Endothelial cell (in vitro differentiated cells): ENCODE results near the gene CALML4. TPM values are rescaled to one million over a fixed set of nuclear protein-coding genes. Genes with fewer than 3 reads are reported as not detected.
A peak's percentile ranks its signal among the peaks of the same experiment; 100 is the strongest.

ENCODE experiments used
- DNase-seq: peaks from one replicate; pipeline ENCODE4 v3.0.0; 2021; ENCODE audit warnings: low spot score
- H3K27ac Mint-ChIP-seq: one replicate; pipeline ENCODE4 v1.8.0; 2021; ENCODE audit warnings: mixed read lengths, inconsistent platforms; ENCODE audit not compliant: unreplicated experiment
- H3K27me3 Mint-ChIP-seq: one replicate; pipeline ENCODE4 v1.8.0; 2021; ENCODE audit warnings: mild to moderate bottlenecking, moderate library complexity, mixed read lengths, inconsistent platforms; ENCODE audit not compliant: unreplicated experiment
- H3K36me3 Mint-ChIP-seq: one replicate; pipeline ENCODE4 v1.8.0; 2021; ENCODE audit warnings: mild to moderate bottlenecking, low read depth, mixed read lengths, inconsistent platforms; ENCODE audit not compliant: unreplicated experiment
- H3K4me1 Mint-ChIP-seq: one replicate; pipeline ENCODE4 v1.8.0; 2021; ENCODE audit warnings: mild to moderate bottlenecking, mixed read lengths, inconsistent platforms; ENCODE audit not compliant: unreplicated experiment
- H3K4me3 Mint-ChIP-seq: one replicate; pipeline ENCODE4 v1.8.0; 2021; ENCODE audit warnings: mild to moderate bottlenecking, mixed read lengths, inconsistent platforms; ENCODE audit not compliant: unreplicated experiment
- H3K9me3 Mint-ChIP-seq: one replicate; pipeline ENCODE4 v1.8.0; 2021; ENCODE audit warnings: mixed read lengths, inconsistent platforms; ENCODE audit not compliant: unreplicated experiment
- total RNA-seq: library from RNA; stranded (reverse); fragmentation: NEBNext Ultra II Directional; extraction: Animal tissue kit (Norgen Biotek cat#: 25700); gene quantifications from one replicate; pipeline ENCODE4 v1.2.1, GENCODE V29; 2021; ENCODE audit not compliant: unreplicated experiment
- TF ChIP-seq, protein P1 (sequence below): fragments of 200-600 bp; sonication (generic); IDR thresholded peaks from one replicate; pipeline ENCODE4 v1.5.0; 2021; ENCODE audit warnings: antibody characterized with exemption; ENCODE audit not compliant: unreplicated experiment

Gene CALML4
- total RNA-seq, 1 donor from 2014 or later: 11.0 TPM

DNA sequence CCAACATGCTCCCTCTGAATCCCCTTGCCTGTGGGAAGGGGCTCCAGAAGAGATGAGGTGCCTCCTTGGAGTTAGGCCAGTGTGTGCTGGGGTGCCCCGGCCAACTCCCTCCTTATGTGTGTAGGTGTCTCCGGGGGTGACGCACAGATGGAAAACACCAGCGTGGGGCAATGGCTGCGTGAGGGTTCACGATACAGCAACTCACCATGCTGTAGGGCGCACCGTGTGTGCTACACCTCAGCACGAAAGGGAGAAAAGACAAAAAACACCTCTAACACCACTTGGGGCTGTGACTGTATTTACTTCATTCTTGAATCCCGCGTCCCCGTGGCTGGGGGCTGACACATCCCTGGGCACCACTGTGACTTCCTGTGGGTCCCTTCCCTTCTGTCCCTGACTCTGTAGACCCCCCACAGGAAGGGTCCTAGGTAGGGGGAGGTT is 1.6 kb upstream of the CALML4 start:
- no peak for DNase-seq
- Mint-ChIP-seq H3K4me3 (no peak overlapping the region), H3K9me3 (no peaks in the 10 kb centered on the region), H3K27me3 (peaks cover 10% of the 10 kb centered on the region), H3K27ac (no peak overlapping the region), H3K36me3 (peaks cover 3% of the 10 kb centered on the region), H3K4me1 (peaks cover 59% of the 10 kb centered on the region)
- TF ChIP-seq, protein P1, sequence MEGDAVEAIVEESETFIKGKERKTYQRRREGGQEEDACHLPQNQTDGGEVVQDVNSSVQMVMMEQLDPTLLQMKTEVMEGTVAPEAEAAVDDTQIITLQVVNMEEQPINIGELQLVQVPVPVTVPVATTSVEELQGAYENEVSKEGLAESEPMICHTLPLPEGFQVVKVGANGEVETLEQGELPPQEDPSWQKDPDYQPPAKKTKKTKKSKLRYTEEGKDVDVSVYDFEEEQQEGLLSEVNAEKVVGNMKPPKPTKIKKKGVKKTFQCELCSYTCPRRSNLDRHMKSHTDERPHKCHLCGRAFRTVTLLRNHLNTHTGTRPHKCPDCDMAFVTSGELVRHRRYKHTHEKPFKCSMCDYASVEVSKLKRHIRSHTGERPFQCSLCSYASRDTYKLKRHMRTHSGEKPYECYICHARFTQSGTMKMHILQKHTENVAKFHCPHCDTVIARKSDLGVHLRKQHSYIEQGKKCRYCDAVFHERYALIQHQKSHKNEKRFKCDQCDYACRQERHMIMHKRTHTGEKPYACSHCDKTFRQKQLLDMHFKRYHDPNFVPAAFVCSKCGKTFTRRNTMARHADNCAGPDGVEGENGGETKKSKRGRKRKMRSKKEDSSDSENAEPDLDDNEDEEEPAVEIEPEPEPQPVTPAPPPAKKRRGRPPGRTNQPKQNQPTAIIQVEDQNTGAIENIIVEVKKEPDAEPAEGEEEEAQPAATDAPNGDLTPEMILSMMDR: no peak

DNA sequence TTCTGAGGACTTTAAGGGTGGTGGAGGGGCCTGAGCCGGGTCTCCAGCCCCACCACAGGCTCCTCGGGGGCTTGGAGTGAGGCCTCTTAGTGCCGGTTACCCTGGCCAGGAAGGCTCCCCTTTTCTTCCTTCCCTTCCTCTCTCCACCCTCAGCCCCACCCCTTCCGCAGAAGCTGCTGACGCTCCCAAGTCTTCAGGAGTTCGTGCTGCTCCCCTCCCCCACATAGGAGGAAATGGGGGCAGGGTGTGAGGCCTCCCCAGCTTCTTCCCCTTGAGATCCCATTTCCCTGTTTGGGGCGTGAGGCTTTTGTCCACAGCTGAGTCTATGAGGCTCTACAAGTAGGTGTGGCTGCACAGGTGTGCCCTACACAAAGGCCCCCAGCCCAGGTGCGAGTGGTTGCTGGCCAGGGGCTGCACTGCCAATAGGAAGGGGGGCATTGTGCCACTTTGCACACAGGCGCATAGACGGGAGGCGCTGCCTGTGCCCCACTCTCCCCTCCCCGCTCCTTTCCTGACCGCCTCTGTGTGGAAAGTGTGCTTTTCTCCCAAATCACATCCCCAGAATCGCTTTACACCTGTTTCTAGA is 915 bp upstream of the CALML4 start:
- Mint-ChIP-seq H3K4me1 (peaks cover 64% of the 10 kb centered on the region), H3K27me3 (peaks cover 13% of the 10 kb centered on the region), H3K4me3 (no peak overlapping the region), H3K27ac (peak overlapping the region; percentile 86), H3K36me3 (peaks cover 3% of the 10 kb centered on the region), H3K9me3 (no peaks in the 10 kb centered on the region)
- no peak for DNase-seq
- TF ChIP-seq, protein P1: no peak

DNA sequence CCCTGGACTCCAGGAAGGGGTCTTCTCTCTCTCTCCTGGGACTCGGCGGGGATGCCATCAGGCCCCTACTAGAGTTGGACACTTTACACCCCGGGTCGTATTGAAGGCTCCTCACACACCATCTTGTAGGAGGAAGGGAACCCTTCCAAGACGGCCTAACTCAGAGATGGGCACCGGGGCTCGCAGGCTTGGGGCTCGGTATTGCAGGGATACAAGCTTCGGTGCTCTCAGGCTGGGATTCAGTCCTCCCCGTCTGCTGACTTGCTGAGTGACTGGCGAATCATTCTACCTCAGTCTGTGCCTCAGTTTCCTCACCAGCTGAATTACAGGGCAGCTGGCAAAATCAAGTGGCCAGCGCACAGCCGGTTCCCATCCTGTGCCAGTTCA is 419 bp upstream of the CALML4 start:
- Mint-ChIP-seq H3K27ac (peak overlapping the region; percentile 57), H3K27me3 (peaks cover 13% of the 10 kb centered on the region), H3K36me3 (peaks cover 3% of the 10 kb centered on the region), H3K9me3 (no peaks in the 10 kb centered on the region), H3K4me3 (no peak overlapping the region), H3K4me1 (peaks cover 67% of the 10 kb centered on the region)
- TF ChIP-seq, protein P1: no peak
- DNase-seq: no peak

DNA sequence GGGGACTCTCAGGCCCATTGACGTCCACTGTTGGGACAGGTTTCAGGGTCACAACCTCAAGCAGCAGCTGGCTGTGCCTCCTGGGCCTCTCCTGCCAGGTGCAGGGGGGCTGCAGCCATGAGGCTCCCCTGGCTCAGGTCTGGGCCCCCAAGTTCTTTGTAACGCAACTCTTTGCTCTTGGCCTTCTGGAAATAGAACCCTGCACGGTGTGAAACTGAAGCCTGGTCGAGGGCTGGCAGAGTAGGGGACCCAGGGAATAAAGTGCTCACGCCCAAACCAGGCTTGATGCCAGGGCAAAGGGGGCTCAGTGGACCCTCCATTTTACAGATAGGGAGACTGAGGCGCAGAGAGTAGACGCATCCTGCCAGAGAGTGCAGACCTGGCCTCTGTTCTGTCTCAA is 771 bp downstream of the CALML4 start:
- Mint-ChIP-seq H3K9me3 (no peaks in the 10 kb centered on the region), H3K27me3 (peaks cover 13% of the 10 kb centered on the region), H3K27ac (no peak overlapping the region), H3K4me1 (peaks cover 66% of the 10 kb centered on the region), H3K36me3 (peaks cover 7% of the 10 kb centered on the region), H3K4me3 (no peak overlapping the region)
- TF ChIP-seq, protein P1: no peak
- DNase-seq: no peak

DNA sequence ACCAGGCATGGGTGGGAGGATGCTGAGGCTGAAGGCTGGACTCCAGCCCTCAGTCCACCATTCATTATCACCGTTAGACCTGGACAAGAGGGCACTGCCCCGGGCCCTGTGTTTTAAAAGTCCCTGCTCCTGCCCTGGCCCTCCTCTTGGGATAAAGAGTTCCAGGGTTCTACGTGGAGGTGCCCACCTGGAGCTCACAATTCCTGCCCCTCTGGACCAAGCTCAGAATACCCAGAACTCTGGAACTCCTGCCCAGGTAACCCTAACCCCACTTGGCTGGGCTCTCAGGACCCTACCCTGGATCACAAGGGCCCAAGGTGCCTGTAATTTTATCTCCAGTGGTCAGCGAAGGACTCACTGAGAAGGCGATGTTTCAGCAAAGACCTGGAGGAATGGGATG is 1.2 kb downstream of the CALML4 start:
- no peaks in the 10 kb centered on the region for H3K9me3 Mint-ChIP-seq
- no peak overlapping the region for H3K4me3 Mint-ChIP-seq
- TF ChIP-seq, protein P1: no peak
- H3K27ac Mint-ChIP-seq: no peak overlapping the region
- H3K4me1 Mint-ChIP-seq: peaks cover 65% of the 10 kb centered on the region
- H3K27me3 Mint-ChIP-seq: peaks cover 13% of the 10 kb centered on the region
- peaks cover 7% of the 10 kb centered on the region for H3K36me3 Mint-ChIP-seq
- DNase-seq: no peak
